Measurements from ENCODE around the gene MICAL2.

MICAL2 gene

GRCh38 chr11:12193515-12194336, 83.3 kb downstream of the MICAL2 start:
- no peak overlapping the region for H3K4me3 ChIP-seq (ENCODE audit: low read length)
- no peak for DNase-seq (ENCODE audit: low read depth, low spot score)

GRCh38 chr11:12195768-12196167, 85.4 kb downstream of the MICAL2 start:
- DNase-seq (ENCODE audit: low read depth, low spot score) = peak; percentile 98
- H3K4me3 ChIP-seq (ENCODE audit: low read length) = peak overlapping the region; percentile 38

- peak; percentile 51 for DNase-seq (ENCODE audit: low read depth, low spot score)
- peak overlapping the region; percentile 38 for H3K4me3 ChIP-seq (ENCODE audit: low read length)
Observed at GRCh38 chr11:12196308-12196707, 85.9 kb downstream of the MICAL2 start.

- peak overlapping the region; percentile 38 for H3K4me3 ChIP-seq (ENCODE audit: low read length)
- DNase-seq (ENCODE audit: low read depth, low spot score) = no peak
Observed at GRCh38 chr11:12196872-12197271, 86.5 kb downstream of the MICAL2 start.

- H3K4me3 ChIP-seq (ENCODE audit: low read length) = no peak overlapping the region
- peak; percentile 32 for DNase-seq (ENCODE audit: low read depth, low spot score)
Observed at GRCh38 chr11:12198251-12199222, 88.1 kb downstream of the MICAL2 start.

- no peak for DNase-seq (ENCODE audit: low read depth, low spot score)
- H3K4me3 ChIP-seq (ENCODE audit: low read length) = no peak overlapping the region
Observed at GRCh38 chr11:12199231-12199948, 89.0 kb downstream of the MICAL2 start.

- DNase-seq (ENCODE audit: low read depth, low spot score) = no peak
- no peak overlapping the region for H3K4me3 ChIP-seq (ENCODE audit: low read length)
Observed at GRCh38 chr11:12200279-12200990, 90.0 kb downstream of the MICAL2 start.

GRCh38 chr11:12200991-12201985, 90.9 kb downstream of the MICAL2 start:
- H3K4me3 ChIP-seq (ENCODE audit: low read length) = no peak overlapping the region
- no peak for DNase-seq (ENCODE audit: low read depth, low spot score)

GRCh38 chr11:12202661-12203310, 92.4 kb downstream of the MICAL2 start:
- no peak overlapping the region for H3K4me3 ChIP-seq (ENCODE audit: low read length)
- DNase-seq (ENCODE audit: low read depth, low spot score) = no peak

- no peak overlapping the region for H3K4me3 ChIP-seq (ENCODE audit: low read length)
Observed at GRCh38 chr11:12204506-12204905, 94.1 kb downstream of the MICAL2 start.

GRCh38 chr11:12205330-12205729, 94.9 kb downstream of the MICAL2 start:
- DNase-seq (ENCODE audit: low read depth, low spot score) = no peak
- H3K4me3 ChIP-seq (ENCODE audit: low read length) = no peak overlapping the region

More at GRCh38 chr11:12204506-12204905, 94.1 kb downstream of the MICAL2 start:
- DNase-seq (ENCODE audit: low read depth, low spot score) = no peak

GRCh38 chr11:12206529-12206928, 96.1 kb downstream of the MICAL2 start:
- no peak overlapping the region for H3K4me3 ChIP-seq (ENCODE audit: low read length)
- no peak for DNase-seq (ENCODE audit: low read depth, low spot score)

GRCh38 chr11:12207384-12208150, 97.2 kb downstream of the MICAL2 start:
- no peak overlapping the region for H3K4me3 ChIP-seq (ENCODE audit: low read length)
- no peak for DNase-seq (ENCODE audit: low read depth, low spot score)

- no peak overlapping the region for H3K4me3 ChIP-seq (ENCODE audit: low read length)
- DNase-seq (ENCODE audit: low read depth, low spot score) = no peak
Observed at GRCh38 chr11:12209096-12209495, 98.7 kb downstream of the MICAL2 start.

GRCh38 chr11:12210200-12210599, 99.8 kb downstream of the MICAL2 start:
- DNase-seq (ENCODE audit: low read depth, low spot score) = no peak
- no peak overlapping the region for H3K4me3 ChIP-seq (ENCODE audit: low read length)

- no peak for DNase-seq (ENCODE audit: low read depth, low spot score)
- no peak overlapping the region for H3K4me3 ChIP-seq (ENCODE audit: low read length)
Observed at GRCh38 chr11:12211331-12212065, 101.1 kb downstream of the MICAL2 start.

Measured in Jurkat, Clone E6-1 (cell line).